GM18505 (cell line): ENCODE data around the gene LRRC45.
"Not testable (repeated sequence)": the region's sequence is repeated elsewhere in the genome, so short reads cannot be mapped to it uniquely, and the experiment has no call there.

Experiments
- ATAC-seq: cut with Tn5 transposase; IDR thresholded peaks from one replicate; pipeline ENCODE4 v1.9.1; 2021; ENCODE audit not compliant: unreplicated experiment
- POLR2A ChIP-seq: IDR thresholded peaks from 4 replicates; pipeline ENCODE4 v1.6.1; 2011; ENCODE audit warnings: borderline replicate concordance; ENCODE audit not compliant: insufficient read depth, insufficient read length; ENCODE audit errors: extremely low read depth

The LRRC45 gene

GRCh38 chr17:82034371-82035011 is 11.4 kb downstream of the LRRC45 start:
- no peak for ATAC-seq
- TF ChIP-seq POLR2A, result no peak

GRCh38 chr17:82035488-82035887 is 12.4 kb downstream of the LRRC45 start:
- no peak for ATAC-seq
- no peak for TF ChIP-seq POLR2A

GRCh38 chr17:82035956-82036633 is 13.0 kb downstream of the LRRC45 start:
- no peak for ATAC-seq
- no peak for TF ChIP-seq POLR2A

- TF ChIP-seq POLR2A, result no peak
- no peak for ATAC-seq
Measured at GRCh38 chr17:82036634-82037091, 13.6 kb downstream of the LRRC45 start.

GRCh38 chr17:82037092-82037888 is 14.2 kb downstream of the LRRC45 start, which contains the start of gene DCXR:
TSS of gene DCXR (minus strand) at chr17:82037697. CDS start at chr17:82037682, 15 bp downstream.
- peak; percentile 94 for TF ChIP-seq POLR2A
- ATAC-seq, result peak; percentile 76

- ATAC-seq, result no peak
- no peak for TF ChIP-seq POLR2A
Measured at GRCh38 chr17:82037889-82038195, 14.7 kb downstream of the LRRC45 start.

- not testable (repeated sequence) for ATAC-seq
Measured at GRCh38 chr17:82038796-82039409, 15.8 kb downstream of the LRRC45 start.

- ATAC-seq, result no peak
- TF ChIP-seq POLR2A, result no peak
Measured at GRCh38 chr17:82039695-82040299, 16.7 kb downstream of the LRRC45 start.

- TF ChIP-seq POLR2A, result no peak
- no peak for ATAC-seq
Measured at GRCh38 chr17:82041144-82041814, 18.2 kb downstream of the LRRC45 start.

GRCh38 chr17:82042649-82043048 is 19.5 kb downstream of the LRRC45 start:
- no peak for ATAC-seq

GRCh38 chr17:82043507-82043906 is 20.4 kb downstream of the LRRC45 start:
- no peak for TF ChIP-seq POLR2A
- no peak for ATAC-seq

More at GRCh38 chr17:82042649-82043048, 19.5 kb downstream of the LRRC45 start:
- TF ChIP-seq POLR2A, result no peak

- no peak for ATAC-seq
- TF ChIP-seq POLR2A, result no peak
Measured at GRCh38 chr17:82045936-82046484, 22.9 kb downstream of the LRRC45 start.
